HUDEP-2 (cell line): ENCODE data around the gene CCNJL.

Experiments used
- DNase-seq, 76 experiments: peaks; one replicate each; lab custom pipeline; 2025; ENCODE audit not compliant: unreplicated experiment in 76 of 76; lab: John Stamatoyannopoulos, UW

Gene CCNJL

GRCh38 chr5:160293901-160294561 lies 18.3 kb downstream of the CCNJL start:
- no peak for DNase-seq

- no peak for DNase-seq
Measured at GRCh38 chr5:160293386-160293785, 19.0 kb downstream of the CCNJL start.

- no peak for DNase-seq
Measured at GRCh38 chr5:160291467-160291866, 20.9 kb downstream of the CCNJL start.

GRCh38 chr5:160290751-160291150 lies 21.6 kb downstream of the CCNJL start:
- DNase-seq: no peak

- DNase-seq: no peak
Measured at GRCh38 chr5:160289721-160290120, 22.6 kb downstream of the CCNJL start.

- no peak for DNase-seq
Measured at GRCh38 chr5:160289356-160289651, 23.1 kb downstream of the CCNJL start.

- peak in 25 of 76 experiments; percentile 2 to 47 (median 21) for DNase-seq
Measured at GRCh38 chr5:160287378-160288051, 24.8 kb downstream of the CCNJL start.

- DNase-seq: no peak
Measured at GRCh38 chr5:160286947-160287346, 25.4 kb downstream of the CCNJL start.

GRCh38 chr5:160285316-160285715 lies 27.0 kb downstream of the CCNJL start:
- no peak for DNase-seq

GRCh38 chr5:160284291-160284873 lies 28.0 kb downstream of the CCNJL start:
- DNase-seq: no peak

- DNase-seq: no peak
Measured at GRCh38 chr5:160281275-160281674, 31.1 kb downstream of the CCNJL start.

GRCh38 chr5:160280384-160281095 lies 31.8 kb downstream of the CCNJL start:
- DNase-seq: no peak

GRCh38 chr5:160278343-160278742 lies 34.0 kb downstream of the CCNJL start:
- no peak for DNase-seq

GRCh38 chr5:160274483-160274931 lies 37.9 kb downstream of the CCNJL start:
- DNase-seq: no peak

- no peak for DNase-seq
Measured at GRCh38 chr5:160272889-160273288, 39.5 kb downstream of the CCNJL start.

GRCh38 chr5:160272264-160272663 lies 40.1 kb downstream of the CCNJL start:
- DNase-seq: no peak

- DNase-seq: no peak
Measured at GRCh38 chr5:160271836-160272235, 40.5 kb downstream of the CCNJL start.

GRCh38 chr5:160271396-160271795 lies 41.0 kb downstream of the CCNJL start:
- DNase-seq: no peak

GRCh38 chr5:160270704-160271103 lies 41.7 kb downstream of the CCNJL start:
- DNase-seq: no peak

- no peak for DNase-seq
Measured at GRCh38 chr5:160269017-160269416, 43.3 kb downstream of the CCNJL start.

GRCh38 chr5:160268121-160268520 lies 44.2 kb downstream of the CCNJL start:
- no peak for DNase-seq
